CD4-positive, alpha-beta T cell (primary cell): Measurements from ENCODE around the gene TMEM179. TPM values are rescaled to one million over a fixed set of nuclear protein-coding genes. Genes with fewer than 3 reads are reported as not detected.

Experiments used
- ATAC-seq: fragments of 200-7000 bp; cut with Tn5 transposase; one replicate; pipeline ENCODE4 v1.10.0; 2022; ENCODE audit warnings: mild to moderate bottlenecking; ENCODE audit not compliant: poor library complexity
- CTCF ChIA-PET: fragments of 350-600 bp; sonication (Branson Sonifier 250); formaldehyde crosslinking; loops from one replicate; lab custom pipeline; 2021; ENCODE audit warnings: antibody characterized with exemption, inconsistent platforms; lab: Charles Lee
- POLR2A ChIA-PET: fragments of 350-600 bp; sonication (Branson Sonifier 250); formaldehyde crosslinking; loops from one replicate; lab custom pipeline; 2021; ENCODE audit warnings: antibody characterized with exemption, inconsistent platforms; lab: Charles Lee
- DNase-seq, 14 experiments: peaks; one replicate each; pipeline ENCODE4 v3.0.0-alpha.2; 2013 to 2020; ENCODE audit warnings: mixed read lengths in 2 of 14
- H3K27ac ChIP-seq, 2 donors: one replicate each; pipeline versions ENCODE4 v1.5.1 to v1.7.0; 2013; ENCODE audit warnings: low read length in 2 of 2, low read depth in 1 of 2, mild to moderate bottlenecking in 1 of 2
- H3K27me3 ChIP-seq, 2 experiments: 1 replicate in 1 of 2; 2 replicates in 1 of 2; pipeline versions ENCODE4 v1.6.1 to v1.7.0; 2013; ENCODE audit warnings: low read length in 2 of 2, control low read depth in 1 of 2, mild to moderate bottlenecking in 1 of 2, moderate library complexity in 1 of 2; ENCODE audit not compliant: insufficient read depth in 2 of 2, control insufficient read depth in 1 of 2
- H3K36me3 ChIP-seq: one replicate; pipeline ENCODE4 v1.6.1; 2013; ENCODE audit warnings: low read length, control low read depth; ENCODE audit not compliant: insufficient read depth
- H3K4me1 ChIP-seq: one replicate; pipeline ENCODE4 v1.6.1; 2013; ENCODE audit warnings: low read length, control low read depth; ENCODE audit not compliant: insufficient read depth
- H3K4me3 ChIP-seq: one replicate; pipeline ENCODE4 v1.5.1; 2013; ENCODE audit warnings: mild to moderate bottlenecking, low read length, moderate library complexity
- H3K9me3 ChIP-seq, 2 experiments: 1 replicate in 1 of 2; 2 replicates in 1 of 2; pipeline versions ENCODE4 v1.6.1 to v1.7.0; 2013; ENCODE audit warnings: low read length in 2 of 2, mild to moderate bottlenecking in 2 of 2, control low read depth in 1 of 2, moderate library complexity in 1 of 2; ENCODE audit not compliant: control insufficient read depth in 1 of 2, insufficient read depth in 1 of 2
- H3K27ac Mint-ChIP-seq: one replicate; pipeline ENCODE4 v1.8.0; 2020; ENCODE audit warnings: mixed read lengths
- H3K27me3 Mint-ChIP-seq: one replicate; pipeline ENCODE4 v1.8.0; 2021; ENCODE audit warnings: mixed read lengths
- H3K36me3 Mint-ChIP-seq: one replicate; pipeline ENCODE4 v1.8.0; 2021; ENCODE audit warnings: low read depth, mixed read lengths
- H3K4me1 Mint-ChIP-seq: one replicate; pipeline ENCODE4 v1.8.0; 2021; ENCODE audit warnings: low read depth, mixed read lengths
- H3K4me3 Mint-ChIP-seq: one replicate; pipeline ENCODE4 v1.8.0; 2020; ENCODE audit warnings: mild to moderate bottlenecking, mixed read lengths
- H3K9me3 Mint-ChIP-seq: one replicate; pipeline ENCODE4 v1.8.0; 2020; ENCODE audit warnings: mixed read lengths
- CTCF ChIP-seq: fragments of 200-600 bp; IDR thresholded peaks from one replicate; pipeline ENCODE4 v1.8.0; 2022; ENCODE audit warnings: antibody characterized with exemption, mild to moderate bottlenecking
- intact Hi-C, 2 experiments: fragments of 100-400 bp; cut with DNase I in 1 of 2; cut with micrococcal nuclease in 1 of 2; formaldehyde crosslinking; loops; one replicate each; pipeline versions ENCODE4 v1.15.1 to v1.9.0; 2023 to 2025; cut with DNase I, micrococcal nuclease
- total RNA-seq, 174 experiments: library from RNA in 2 of 174; stranded (reverse) in 2 of 174; gene quantifications; one replicate each; pipeline ENCODE4 v1.2.3 and lab custom pipeline; 2021 to 2026

The TMEM179 gene
- total RNA-seq, 2 experiments from 2014 or later = not detected

GRCh38 chr14:104650057-104650980, 45.7 kb upstream of the TMEM179 start:
- intact Hi-C loops = loop anchor here (1.0 kb wide), 1 partner anchor 58 kb away; no protein-coding TSS in a partner anchor
- ATAC-seq = peak; percentile 77

GRCh38 chr14:104647467-104648043, 43.0 kb upstream of the TMEM179 start:
- CTCF ChIA-PET = no interaction called here

More at GRCh38 chr14:104650057-104650980, 45.7 kb upstream of the TMEM179 start:
- ChIA-PET POLR2A (no interaction called here), CTCF (no interaction called here)
- Histone ChIP-seq H3K4me1 (peaks cover 10% of the 10 kb centered on the region), H3K36me3 (no peaks in the 10 kb centered on the region), H3K9me3 (peaks cover 5 to 19% of the 10 kb centered on the region in 2 experiments), H3K27ac (no peak overlapping the region), H3K4me3 (peak overlapping the region; percentile 40), H3K27me3 (peaks cover 0 to 6% of the 10 kb centered on the region in 2 experiments)
- DNase-seq = peak; percentile 45 to 79 (median 58)
- Mint-ChIP-seq H3K4me3 (no peak overlapping the region), H3K27ac (no peak overlapping the region), H3K9me3 (no peaks in the 10 kb centered on the region), H3K4me1 (peaks cover 4% of the 10 kb centered on the region), H3K36me3 (no peaks in the 10 kb centered on the region), H3K27me3 (no peaks in the 10 kb centered on the region)
- TF ChIP-seq CTCF = peak; percentile 91

More at GRCh38 chr14:104647467-104648043, 43.0 kb upstream of the TMEM179 start:
- no peak overlapping the region for H3K27ac ChIP-seq
- H3K4me3 ChIP-seq = no peak overlapping the region
- no peak overlapping the region for H3K4me3 Mint-ChIP-seq
- no peaks in the 10 kb centered on the region for H3K27me3 Mint-ChIP-seq
- no peaks in the 10 kb centered on the region for H3K36me3 ChIP-seq
- no peak for DNase-seq
- peaks cover 0 to 6% of the 10 kb centered on the region in 2 experiments for H3K27me3 ChIP-seq
- no peak for ATAC-seq
- H3K27ac Mint-ChIP-seq = no peak overlapping the region
- H3K4me1 ChIP-seq = peaks cover 10% of the 10 kb centered on the region
- no peak for TF ChIP-seq CTCF
- POLR2A ChIA-PET = no interaction called here
- H3K36me3 Mint-ChIP-seq = no peaks in the 10 kb centered on the region
- intact Hi-C loops = no loop called here
- peaks cover 3 to 8% of the 10 kb centered on the region in 2 experiments for H3K9me3 ChIP-seq
- peaks cover 4% of the 10 kb centered on the region for H3K4me1 Mint-ChIP-seq
- H3K9me3 Mint-ChIP-seq = no peaks in the 10 kb centered on the region
